HG03025 (cell line): ENCODE results near the gene CCL2.

Experiments used
- ATAC-seq: cut with Tn5 transposase; IDR thresholded peaks from one replicate; pipeline ENCODE4 v1.9.1; 2021; ENCODE audit warnings: mild to moderate bottlenecking, moderate library complexity; ENCODE audit not compliant: unreplicated experiment, low FRiP score

The CCL2 gene

GRCh38 chr17:34237458-34237857 lies 17.6 kb upstream of the CCL2 start:
- ATAC-seq = no peak

DNA sequence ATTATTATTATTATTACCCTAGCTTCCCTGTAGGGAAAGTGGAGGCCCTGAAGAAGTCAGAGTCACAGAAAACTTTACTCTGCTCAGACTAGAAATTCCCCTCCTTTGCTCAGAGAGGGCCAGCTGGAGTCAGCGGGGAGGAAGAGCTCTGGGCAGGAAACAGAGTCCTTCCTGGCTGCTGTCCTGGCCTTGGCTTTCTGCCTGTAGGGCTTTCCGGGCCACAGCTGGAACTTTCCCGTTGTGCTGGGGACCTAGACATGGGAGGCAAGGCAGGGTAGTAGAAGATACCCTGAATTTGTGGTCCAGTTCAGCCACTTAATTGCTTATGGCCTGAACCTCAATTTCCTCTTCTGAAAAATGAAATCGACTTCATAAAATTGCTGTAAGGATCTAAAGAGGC lies 14.0 kb upstream of the CCL2 start:
- no peak for ATAC-seq

DNA sequence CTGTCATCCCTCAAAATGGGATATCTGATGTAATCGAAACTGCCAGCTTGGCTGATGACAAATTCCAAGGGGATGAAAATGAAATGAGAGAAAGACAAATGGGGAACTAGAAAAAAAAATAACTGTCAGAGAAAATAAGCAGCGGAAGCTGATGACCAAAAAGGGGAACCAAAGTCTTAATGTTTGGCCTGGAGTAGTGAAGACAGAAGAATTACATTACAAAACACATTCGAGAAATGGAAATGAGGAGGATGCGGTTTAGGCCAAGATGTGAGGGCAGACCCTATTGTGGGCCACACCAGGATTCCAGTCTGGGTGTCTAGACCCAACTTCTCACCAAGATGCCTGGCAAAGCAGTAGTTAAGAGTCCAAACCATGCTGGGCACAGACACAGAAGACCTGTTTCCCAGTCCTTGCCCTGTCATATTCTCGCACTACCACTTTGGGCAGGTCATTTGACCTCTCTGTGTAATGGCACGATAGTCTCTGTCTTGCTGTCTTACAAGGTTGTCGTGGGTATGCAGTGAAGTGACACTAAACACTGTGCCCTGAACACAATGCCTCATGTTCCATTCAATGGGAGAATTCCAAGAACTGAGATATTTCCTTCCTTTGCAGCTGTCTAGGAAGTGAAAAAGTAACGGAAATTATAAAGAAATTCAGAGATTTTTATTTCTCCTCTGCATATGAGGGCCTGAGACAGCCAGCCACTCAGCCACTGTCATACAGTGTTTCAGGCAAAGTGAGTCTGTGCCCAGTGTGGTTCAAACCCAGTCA lies 12.3 kb upstream of the CCL2 start:
- no peak for ATAC-seq

DNA sequence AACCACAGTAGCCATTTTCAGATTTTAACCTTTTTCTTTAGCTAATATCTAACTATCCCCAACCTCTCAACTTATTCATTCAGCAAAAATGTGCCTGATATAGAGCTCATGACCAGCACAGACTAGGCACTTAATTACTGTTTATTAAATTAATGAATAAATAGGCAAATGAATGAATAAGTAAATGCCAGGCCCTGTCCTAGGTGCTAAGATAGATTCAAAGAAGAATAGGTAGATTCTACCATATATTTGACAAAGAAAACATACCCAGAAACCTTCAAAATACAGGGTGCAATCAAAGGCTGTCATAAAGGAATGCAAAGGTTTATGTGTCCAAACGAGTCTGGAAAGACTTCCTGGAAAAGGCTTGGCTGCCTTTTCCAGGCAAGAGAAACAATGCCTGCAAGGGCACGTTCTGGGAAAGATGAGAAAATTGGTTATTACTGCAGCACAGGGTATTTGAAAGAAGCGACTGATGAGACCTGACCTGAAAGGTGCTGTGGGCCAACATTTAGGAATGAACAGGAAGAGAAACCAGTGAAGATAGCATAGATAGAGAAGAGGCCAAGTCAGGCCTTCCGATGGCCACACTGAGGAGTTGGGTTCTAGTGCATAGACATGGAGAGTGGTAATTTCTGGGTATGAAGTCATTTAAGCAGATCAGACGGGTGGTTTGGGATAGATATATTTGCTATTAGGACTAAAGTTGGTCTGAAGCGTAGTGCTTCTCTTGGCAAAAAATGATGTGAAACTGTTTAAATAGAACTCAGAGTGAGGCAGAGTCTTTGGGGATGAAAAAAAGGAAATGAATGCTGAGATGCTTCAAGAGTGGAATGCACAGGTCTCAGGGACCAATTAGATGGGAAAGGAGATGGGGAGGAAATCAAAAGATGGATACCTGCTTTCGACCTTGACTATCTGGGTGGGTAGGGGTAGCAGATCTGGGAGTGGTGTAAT lies 11.4 kb upstream of the CCL2 start:
- no peak for ATAC-seq

GRCh38 chr17:34245351-34245905 lies 9.7 kb upstream of the CCL2 start:
- ATAC-seq = no peak

DNA sequence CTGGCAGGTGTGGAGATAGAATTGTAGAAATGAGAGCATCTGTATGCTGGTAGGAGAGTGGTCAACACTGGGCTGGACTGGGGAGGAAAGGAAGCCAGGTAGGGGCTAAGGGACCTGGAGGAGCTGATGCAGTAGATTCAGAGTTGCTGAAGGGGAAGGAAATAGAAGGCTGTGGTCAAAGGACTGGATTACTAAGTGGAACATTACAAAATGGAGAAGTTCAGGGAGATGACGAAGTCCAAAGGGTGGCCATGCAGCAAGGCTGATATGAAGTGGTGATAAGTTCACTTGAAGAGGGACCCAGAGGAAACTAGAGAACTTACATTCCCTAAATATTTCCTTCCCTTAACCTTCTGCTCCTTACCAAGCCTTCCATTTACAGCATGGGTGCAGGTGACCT lies 8.6 kb upstream of the CCL2 start:
- no peak for ATAC-seq

GRCh38 chr17:34246881-34247280 lies 8.2 kb upstream of the CCL2 start:
- no peak for ATAC-seq

DNA sequence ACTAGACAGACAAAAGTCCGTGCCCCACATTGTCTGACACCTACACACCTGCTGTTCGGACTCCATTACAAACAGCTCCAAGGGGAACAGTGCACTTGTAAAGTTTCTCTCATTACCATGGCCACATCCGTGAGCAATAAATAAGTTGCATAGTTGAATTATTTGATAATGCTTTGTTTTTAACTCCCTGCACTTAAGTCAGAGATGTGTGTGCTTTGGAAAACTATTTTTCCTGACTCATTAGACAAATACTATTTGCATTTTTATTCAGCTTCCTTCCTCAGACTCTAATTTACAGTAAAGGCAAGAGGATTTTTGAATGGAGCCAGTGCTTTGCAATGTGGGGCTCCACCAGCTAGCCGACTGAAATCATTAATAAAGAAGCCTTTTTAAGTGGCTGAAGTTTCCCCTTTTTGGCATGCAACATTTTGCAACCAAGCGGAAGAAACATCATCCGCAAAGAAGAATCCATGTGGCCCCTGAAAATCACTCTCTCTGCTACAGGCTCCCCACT lies 6.5 kb upstream of the CCL2 start:
- no peak for ATAC-seq

DNA sequence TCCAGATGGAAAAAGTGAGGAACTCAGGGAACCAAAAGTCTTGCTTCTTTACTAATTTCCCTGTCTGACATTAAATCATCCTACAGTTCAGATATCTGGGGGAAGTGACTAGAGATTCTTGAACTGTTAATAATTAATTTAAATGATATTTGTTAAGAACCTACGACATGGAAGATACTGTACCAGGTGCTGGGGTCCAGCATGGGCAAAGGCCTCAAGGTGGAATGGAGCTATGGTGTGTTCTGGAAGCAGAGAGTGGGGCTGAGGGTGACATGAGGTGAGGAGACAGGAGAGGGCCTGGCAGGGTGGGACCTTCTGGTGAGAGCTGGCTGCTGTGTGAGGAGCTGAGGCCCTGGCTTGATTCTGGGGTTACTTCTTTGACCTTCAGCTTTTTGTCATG lies 6.0 kb upstream of the CCL2 start:
- ATAC-seq = no peak

GRCh38 chr17:34249478-34249877 lies 5.6 kb upstream of the CCL2 start:
- no peak for ATAC-seq

DNA sequence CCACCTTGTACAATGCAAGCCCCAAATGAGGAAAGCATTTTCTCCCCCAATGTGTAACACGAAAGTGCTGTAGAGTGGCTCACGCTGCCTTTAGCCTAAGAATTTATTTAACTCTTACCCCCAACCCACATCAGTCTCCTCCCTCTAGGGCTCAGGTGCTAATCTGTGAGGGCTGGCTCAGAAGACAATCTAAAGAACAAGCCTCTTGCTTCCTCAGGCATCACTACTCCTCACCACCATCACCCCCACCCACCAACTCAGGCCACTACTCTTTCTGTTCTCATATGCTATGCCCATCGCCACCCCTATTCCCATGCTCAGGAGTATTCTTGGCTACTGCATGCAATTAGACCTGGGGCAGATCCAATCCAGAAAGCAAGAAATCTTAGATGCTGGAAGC lies 3.9 kb upstream of the CCL2 start:
- ATAC-seq = no peak

- ATAC-seq = no peak
Observed at GRCh38 chr17:34252095-34252443, 3.0 kb upstream of the CCL2 start.

DNA sequence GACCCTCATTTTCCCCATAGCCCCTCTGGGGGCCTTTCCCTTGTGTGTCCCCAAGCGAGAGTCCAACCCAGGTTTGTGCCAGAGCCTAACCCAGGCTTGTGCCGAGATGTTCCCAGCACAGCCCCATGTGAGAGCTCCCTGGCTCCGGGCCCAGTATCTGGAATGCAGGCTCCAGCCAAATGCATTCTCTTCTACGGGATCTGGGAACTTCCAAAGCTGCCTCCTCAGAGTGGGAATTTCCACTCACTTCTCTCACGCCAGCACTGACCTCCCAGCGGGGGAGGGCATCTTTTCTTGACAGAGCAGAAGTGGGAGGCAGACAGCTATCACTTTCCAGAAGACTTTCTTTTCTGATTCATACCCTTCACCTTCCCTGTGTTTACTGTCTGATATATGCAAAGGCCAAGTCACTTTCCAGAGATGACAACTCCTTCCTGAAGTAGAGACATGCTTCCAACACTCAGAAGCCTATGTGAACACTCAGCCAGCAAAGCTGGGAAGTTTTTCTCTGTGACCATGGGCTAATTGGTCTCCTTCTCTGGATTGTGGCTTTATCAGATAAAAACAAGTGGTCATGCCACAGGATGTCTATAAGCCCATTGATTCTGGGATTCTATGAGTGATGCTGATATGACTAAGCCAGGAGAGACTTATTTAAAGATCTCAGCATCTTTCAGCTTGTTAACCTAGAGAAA lies 2.5 kb upstream of the CCL2 start:
- no peak for ATAC-seq

- no peak for ATAC-seq
Observed at GRCh38 chr17:34253139-34253525, 2.0 kb upstream of the CCL2 start.

DNA sequence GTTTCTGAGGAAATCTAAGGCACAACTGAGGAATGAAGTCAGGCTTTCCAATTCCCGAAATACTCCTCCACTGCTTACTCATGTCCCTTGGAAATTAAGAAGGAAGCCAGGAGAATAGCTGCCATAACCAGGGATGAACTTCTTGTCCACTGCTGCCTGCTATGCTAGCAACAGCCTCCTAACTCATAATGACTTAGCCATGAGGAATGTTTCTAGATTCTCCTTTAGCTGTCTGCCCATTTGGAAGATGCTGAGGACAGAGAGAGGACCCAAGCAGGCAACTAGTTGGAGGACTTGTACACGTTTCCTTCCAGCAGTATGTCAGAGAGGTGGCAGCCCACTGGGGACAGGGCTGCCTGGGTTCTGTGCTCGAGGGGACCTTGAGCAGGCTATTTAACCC lies 939 bp upstream of the CCL2 start:
- ATAC-seq = no peak

GRCh38 chr17:34255381-34255732 lies 272 bp downstream of the CCL2 start:
- ATAC-seq = no peak

DNA sequence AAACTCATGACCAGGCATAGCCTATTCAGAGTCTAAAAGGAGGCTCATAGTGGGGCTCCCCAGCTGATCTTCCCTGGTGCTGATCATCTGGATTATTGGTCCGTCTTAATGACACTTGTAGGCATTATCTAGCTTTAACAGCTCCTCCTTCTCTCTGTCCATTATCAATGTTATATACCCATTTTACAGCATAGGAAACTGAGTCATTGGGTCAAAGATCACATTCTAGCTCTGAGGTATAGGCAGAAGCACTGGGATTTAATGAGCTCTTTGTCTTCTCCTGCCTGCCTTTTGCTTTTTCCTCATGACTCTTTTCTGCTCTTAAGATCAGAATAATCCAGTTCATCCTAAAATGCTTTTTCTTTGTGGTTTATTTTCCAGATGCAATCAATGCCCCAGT lies 756 bp downstream of the CCL2 start:
- ATAC-seq = no peak

DNA sequence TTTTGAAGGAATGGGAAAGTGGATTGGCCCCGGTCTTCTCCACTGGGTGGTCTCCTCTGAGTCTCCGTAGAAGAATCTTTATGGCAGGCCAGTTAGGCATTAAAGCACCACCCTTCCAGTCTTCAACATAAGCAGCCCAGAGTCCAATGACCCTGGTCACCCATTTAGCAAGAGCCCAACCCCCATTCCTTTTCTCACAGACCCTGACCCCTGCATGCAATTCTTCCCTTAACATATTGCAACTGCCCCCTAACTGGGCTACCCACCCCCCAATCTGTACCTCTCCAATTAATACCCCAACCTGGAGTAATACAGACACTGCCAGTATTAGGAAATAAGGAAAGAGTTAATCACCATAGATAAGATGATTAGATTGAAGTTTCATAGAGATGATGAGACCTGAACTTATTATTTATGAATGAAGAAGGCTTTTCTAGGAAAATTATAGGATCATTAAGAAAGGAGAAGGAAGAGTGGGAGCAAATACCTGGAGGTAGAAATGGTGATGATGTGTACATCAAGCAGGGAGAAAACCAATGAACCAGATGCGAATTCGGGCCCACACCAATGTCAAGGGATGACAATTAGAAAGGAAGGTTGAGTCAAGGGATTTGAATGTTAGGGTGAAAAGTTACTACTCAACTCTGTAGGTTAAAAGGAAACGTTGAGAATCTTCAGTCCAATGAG lies 2.4 kb downstream of the CCL2 start:
- ATAC-seq = no peak

- no peak for ATAC-seq
Observed at GRCh38 chr17:34257986-34258326, 2.9 kb downstream of the CCL2 start.

DNA sequence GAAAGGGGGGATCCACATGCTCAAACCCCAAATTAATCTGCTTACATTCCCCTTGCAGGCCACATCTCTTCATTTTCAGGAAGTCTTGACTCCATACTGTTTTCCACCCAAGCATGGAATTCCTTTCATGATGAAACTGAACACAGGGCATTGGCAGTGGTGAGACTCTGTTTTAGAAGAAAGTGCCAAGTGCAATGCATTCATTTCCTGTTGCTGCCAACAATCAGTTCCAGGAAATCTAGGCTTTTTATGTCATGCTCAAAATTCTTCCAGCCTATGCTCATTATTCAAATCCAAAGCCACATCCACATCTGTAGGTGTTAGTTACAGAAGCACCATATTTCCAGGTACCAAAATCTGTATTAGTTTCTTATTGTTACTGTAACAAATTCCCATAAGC lies 4.1 kb downstream of the CCL2 start:
- no peak for ATAC-seq
